H9 (cell line): Measurements from ENCODE around the gene TSPAN17. TPM values are rescaled to one million over a fixed set of nuclear protein-coding genes. Genes with fewer than 3 reads are reported as not detected.

ENCODE experiments used
- DNase-seq: peaks from one replicate; pipeline ENCODE4 v3.0.0-alpha.2; 2017
- H2AFZ ChIP-seq: one replicate; pipeline ENCODE4 v1.6.1; 2013; ENCODE audit warnings: mild to moderate bottlenecking, low read length, control low read depth, moderate library complexity
- H2AK5ac ChIP-seq: 2 replicates; pipeline ENCODE4 v1.6.1; 2013; ENCODE audit warnings: low read length, control low read depth, mixed read lengths; ENCODE audit not compliant: insufficient read length
- H2BK120ac ChIP-seq: one replicate; pipeline ENCODE4 v1.6.1; 2013; ENCODE audit warnings: low read depth, mild to moderate bottlenecking, low read length, control low read depth, inconsistent platforms; ENCODE audit not compliant: poor library complexity, severe bottlenecking
- H2BK12ac ChIP-seq: 2 replicates; pipeline ENCODE4 v1.6.1; 2013; ENCODE audit warnings: low read length, control low read depth, mixed read lengths, low read depth; ENCODE audit not compliant: insufficient read length
- H2BK15ac ChIP-seq: 2 replicates; pipeline ENCODE4 v1.6.1; 2013; ENCODE audit warnings: low read depth, low read length, control low read depth
- H2BK20ac ChIP-seq: one replicate; pipeline ENCODE4 v1.6.1; 2013; ENCODE audit warnings: low read depth, mild to moderate bottlenecking, low read length, control low read depth, inconsistent platforms; ENCODE audit not compliant: poor library complexity, severe bottlenecking
- H2BK5ac ChIP-seq: 2 replicates; pipeline ENCODE4 v1.6.1; 2013; ENCODE audit warnings: low read length, control low read depth, mixed read lengths; ENCODE audit not compliant: insufficient read length
- H3K14ac ChIP-seq: 2 replicates; pipeline ENCODE4 v1.6.1; 2013; ENCODE audit warnings: low read length, control low read depth; ENCODE audit not compliant: insufficient read depth
- H3K18ac ChIP-seq: 2 replicates; pipeline ENCODE4 v1.6.1; 2013; ENCODE audit warnings: low read depth, mild to moderate bottlenecking, mixed read lengths, low read length, control low read depth; ENCODE audit not compliant: insufficient read length
- H3K23ac ChIP-seq: 2 replicates; pipeline ENCODE4 v1.6.1; 2013; ENCODE audit warnings: low read length, control low read depth, mixed read lengths, low read depth; ENCODE audit not compliant: insufficient read length
- H3K23me2 ChIP-seq: 2 replicates; pipeline ENCODE4 v1.6.1; 2013; ENCODE audit warnings: low read depth, mild to moderate bottlenecking, mixed read lengths, low read length, control low read depth; ENCODE audit not compliant: insufficient read length, poor library complexity, severe bottlenecking
- H3K27ac ChIP-seq: 2 replicates; pipeline ENCODE4 v1.5.1; 2013; ENCODE audit warnings: low read length, control low read depth, mixed read lengths, low read depth; ENCODE audit not compliant: insufficient read length
- H3K27me3 ChIP-seq: 2 replicates; pipeline ENCODE4 v1.6.1; 2013; ENCODE audit warnings: low read length, control low read depth, inconsistent platforms; ENCODE audit not compliant: insufficient read depth
- H3K4ac ChIP-seq: 2 replicates; pipeline ENCODE4 v1.6.1; 2013; ENCODE audit warnings: low read depth, mild to moderate bottlenecking, control low read depth, inconsistent platforms, low read length, moderate library complexity
- H3K4me1 ChIP-seq: 2 replicates; pipeline ENCODE4 v1.6.1; 2013; ENCODE audit warnings: low read length, control low read depth, inconsistent platforms; ENCODE audit not compliant: insufficient read depth
- H3K4me2 ChIP-seq: 2 replicates; pipeline ENCODE4 v1.6.1; 2013; ENCODE audit warnings: low read length, control low read depth, mixed read lengths; ENCODE audit not compliant: insufficient read length, insufficient read depth
- H3K56ac ChIP-seq: 2 replicates; pipeline ENCODE4 v1.6.1; 2013; ENCODE audit warnings: low read depth, mild to moderate bottlenecking, mixed read lengths, low read length, control low read depth; ENCODE audit not compliant: insufficient read length
- H3K79me1 ChIP-seq: 2 replicates; pipeline ENCODE4 v1.6.1; 2013; ENCODE audit warnings: low read depth, mild to moderate bottlenecking, moderate library complexity, low read length, control low read depth, inconsistent platforms; ENCODE audit not compliant: insufficient read depth, poor library complexity, severe bottlenecking
- H3K79me2 ChIP-seq: 2 replicates; pipeline ENCODE4 v1.6.1; 2013; ENCODE audit warnings: low read length, control low read depth, inconsistent platforms; ENCODE audit not compliant: insufficient read depth
- H3K9ac ChIP-seq: 2 replicates; pipeline ENCODE4 v1.6.1; 2013; ENCODE audit warnings: low read length, control low read depth, mixed read lengths; ENCODE audit not compliant: insufficient read length; ENCODE audit errors: extremely low read depth
- H3K9me3 ChIP-seq: one replicate; pipeline ENCODE4 v1.6.1; 2013; ENCODE audit warnings: low read depth, low read length, inconsistent platforms; ENCODE audit not compliant: control insufficient read depth
- H3T11ph ChIP-seq: one replicate; pipeline ENCODE4 v1.6.1; 2013; ENCODE audit warnings: mild to moderate bottlenecking, low read length, control low read depth, inconsistent platforms
- H4K20me1 ChIP-seq: one replicate; pipeline ENCODE4 v1.6.1; 2013; ENCODE audit not compliant: control insufficient read depth, insufficient read length, insufficient read depth
- H4K5ac ChIP-seq: 2 replicates; pipeline ENCODE4 v1.6.1; 2013; ENCODE audit warnings: low read depth, mild to moderate bottlenecking, mixed read lengths, low read length, control low read depth; ENCODE audit not compliant: insufficient read length
- H4K8ac ChIP-seq: replicated peaks from 2 replicates; pipeline ENCODE4 v1.6.1; 2013; ENCODE audit warnings: low read length, control low read depth, mixed read lengths, low read depth; ENCODE audit not compliant: insufficient read length
- H4K91ac ChIP-seq: 2 replicates; pipeline ENCODE4 v1.6.1; 2013; ENCODE audit warnings: low read depth, mild to moderate bottlenecking, moderate library complexity, mixed read lengths, low read length, control low read depth; ENCODE audit not compliant: insufficient read length
- H3K27ac Mint-ChIP-seq, 3 experiments: 2 replicates in 2 of 3; 3 replicates in 1 of 3; pipeline ENCODE4 v1.8.0; 2020 to 2021; ENCODE audit warnings: mixed read lengths in 3 of 3, mild to moderate bottlenecking in 1 of 3, moderate library complexity in 1 of 3
- H3K27me3 Mint-ChIP-seq: 2 replicates; pipeline ENCODE4 v1.8.0; 2021; ENCODE audit warnings: low read depth, mild to moderate bottlenecking, moderate library complexity, mixed read lengths
- H3K36me3 Mint-ChIP-seq, 3 experiments: 2 replicates in 2 of 3; 3 replicates in 1 of 3; pipeline ENCODE4 v1.8.0; 2020 to 2021; ENCODE audit warnings: low read depth in 3 of 3, mixed read lengths in 3 of 3; ENCODE audit not compliant: insufficient read depth in 1 of 3
- H3K4me1 Mint-ChIP-seq, 2 experiments: 2 replicates each; pipeline ENCODE4 v1.8.0; 2020; ENCODE audit warnings: mixed read lengths in 2 of 2
- H3K4me3 Mint-ChIP-seq, 2 experiments: 2 replicates in 1 of 2; 3 replicates in 1 of 2; pipeline ENCODE4 v1.8.0; 2020 to 2021; ENCODE audit warnings: mild to moderate bottlenecking in 2 of 2, mixed read lengths in 2 of 2, moderate library complexity in 1 of 2
- H3K9me3 Mint-ChIP-seq, 2 experiments: 2 replicates in 1 of 2; 3 replicates in 1 of 2; pipeline ENCODE4 v1.8.0; 2020; ENCODE audit warnings: mild to moderate bottlenecking in 2 of 2, mixed read lengths in 2 of 2, moderate library complexity in 1 of 2
- WGBS: extraction: QIAGEN DNeasy Blood & Tissue Kit; methylation state at CpG from one replicate; pipeline ENCODE4 v1.1.7; 2013; ENCODE audit warnings: missing lambda C conversion rate, low lambda C conversion rate, mixed read lengths; ENCODE audit not compliant: insufficient read length; ENCODE audit errors: extremely low coverage; 5-methylcytosine and 5-hydroxymethylcytosine counted together
- total RNA-seq: library from RNA; stranded (reverse); gene quantifications from 2 replicates; pipeline ENCODE4 v1.2.1, GENCODE V29; 2021
- TF ChIP-seq, protein P1 (sequence below): fragments of 200-600 bp; sonication (generic); conservative IDR thresholded peaks from 3 replicates; pipeline ENCODE4 v1.8.0; 2021; ENCODE audit warnings: antibody characterized with exemption, mild to moderate bottlenecking

TSPAN17 gene
- total RNA-seq, 1 experiment from 2014 or later: 46.8 TPM

DNA sequence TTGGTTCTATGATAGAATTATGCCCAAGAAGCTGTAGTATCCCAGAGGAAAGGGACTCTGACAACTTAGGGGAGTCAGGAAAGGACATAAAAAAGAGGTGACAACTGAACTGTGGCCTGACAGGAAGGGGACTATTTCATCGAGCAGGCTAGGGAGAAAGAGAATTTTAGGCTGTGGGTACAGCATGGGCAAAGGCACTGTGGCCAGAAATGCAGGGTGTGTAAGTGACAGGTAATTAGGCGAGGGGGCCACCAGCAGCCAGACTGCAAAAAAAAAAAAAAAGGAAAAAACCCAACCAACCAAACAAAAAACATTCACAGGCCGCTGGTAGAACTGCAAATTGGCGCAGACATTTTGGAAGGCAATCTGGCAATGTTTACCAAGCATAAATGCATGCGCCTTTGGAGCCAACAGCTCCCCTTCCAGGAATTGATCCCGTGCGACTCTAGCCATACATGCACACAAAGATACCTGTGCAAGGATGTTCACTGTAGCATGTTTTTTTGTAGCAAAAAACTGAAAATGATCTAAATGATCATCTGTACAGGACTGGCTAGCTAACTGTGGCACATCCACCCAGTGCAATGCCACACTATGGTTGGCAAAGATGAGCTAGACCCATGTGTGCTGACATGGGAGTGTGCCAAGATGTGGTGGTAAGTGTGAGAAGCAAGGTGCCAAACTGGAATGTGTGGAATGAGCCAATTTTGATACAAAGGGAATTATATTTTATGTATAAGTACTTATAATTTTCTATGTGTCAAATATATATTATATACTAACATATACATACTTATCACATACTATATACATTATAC lies 15.7 kb upstream of the TSPAN17 start:
- no peaks in the 10 kb centered on the region for H3K79me2 ChIP-seq
- H3K9me3 Mint-ChIP-seq: peaks cover 0 to 7% of the 10 kb centered on the region in 2 experiments; a peak in 2 of 5 replicates

More for the DNA sequence above, 15.7 kb upstream of the TSPAN17 start:
- Mint-ChIP-seq H3K4me1 (peaks cover 31 to 43% of the 10 kb centered on the region in 2 experiments), H3K27ac (no peak overlapping the region), H3K27me3 (peaks cover 78% of the 10 kb centered on the region), H3K36me3 (peaks cover 0 to 6% (median 0%) of the 10 kb centered on the region in 3 experiments; a peak in 2 of 7 replicates), H3K4me3 (no peak overlapping the region; a peak in 1 of 5 replicates)
- no peak overlapping the region for H4K91ac ChIP-seq
- H2BK15ac ChIP-seq: no peak overlapping the region
- no peak for DNase-seq
- H3K9me3 ChIP-seq: no peaks in the 10 kb centered on the region
- H3K4me2 ChIP-seq: peak overlapping the region; percentile 93
- no peaks in the 10 kb centered on the region for H3K79me1 ChIP-seq
- no peak overlapping the region for H2BK5ac ChIP-seq
- H3K23ac ChIP-seq: no peak overlapping the region
- H2AK5ac ChIP-seq: no peak overlapping the region
- WGBS: no CpG with 5 or more reads among the region's 7 CpGs
- no peak overlapping the region for H3K27ac ChIP-seq
- no peak overlapping the region for H3K18ac ChIP-seq
- H4K8ac ChIP-seq: no peak overlapping the region
- H3K14ac ChIP-seq: no peak overlapping the region
- peaks cover 8% of the 10 kb centered on the region for H3K23me2 ChIP-seq
- no peak overlapping the region for H3K9ac ChIP-seq
- no peak overlapping the region for H4K5ac ChIP-seq
- no peak overlapping the region for H3K4ac ChIP-seq
- TF ChIP-seq, protein P1, sequence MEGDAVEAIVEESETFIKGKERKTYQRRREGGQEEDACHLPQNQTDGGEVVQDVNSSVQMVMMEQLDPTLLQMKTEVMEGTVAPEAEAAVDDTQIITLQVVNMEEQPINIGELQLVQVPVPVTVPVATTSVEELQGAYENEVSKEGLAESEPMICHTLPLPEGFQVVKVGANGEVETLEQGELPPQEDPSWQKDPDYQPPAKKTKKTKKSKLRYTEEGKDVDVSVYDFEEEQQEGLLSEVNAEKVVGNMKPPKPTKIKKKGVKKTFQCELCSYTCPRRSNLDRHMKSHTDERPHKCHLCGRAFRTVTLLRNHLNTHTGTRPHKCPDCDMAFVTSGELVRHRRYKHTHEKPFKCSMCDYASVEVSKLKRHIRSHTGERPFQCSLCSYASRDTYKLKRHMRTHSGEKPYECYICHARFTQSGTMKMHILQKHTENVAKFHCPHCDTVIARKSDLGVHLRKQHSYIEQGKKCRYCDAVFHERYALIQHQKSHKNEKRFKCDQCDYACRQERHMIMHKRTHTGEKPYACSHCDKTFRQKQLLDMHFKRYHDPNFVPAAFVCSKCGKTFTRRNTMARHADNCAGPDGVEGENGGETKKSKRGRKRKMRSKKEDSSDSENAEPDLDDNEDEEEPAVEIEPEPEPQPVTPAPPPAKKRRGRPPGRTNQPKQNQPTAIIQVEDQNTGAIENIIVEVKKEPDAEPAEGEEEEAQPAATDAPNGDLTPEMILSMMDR: no peak
- no peak overlapping the region for H3K56ac ChIP-seq
- H4K20me1 ChIP-seq: no peaks in the 10 kb centered on the region
- no peak overlapping the region for H3T11ph ChIP-seq
- no peak overlapping the region for H2BK120ac ChIP-seq
- H3K27me3 ChIP-seq: peaks cover 6% of the 10 kb centered on the region; the same call in 1 of the 2 replicates
- H3K4me1 ChIP-seq: no peaks in the 10 kb centered on the region
- no peak overlapping the region for H2AFZ ChIP-seq
- H2BK12ac ChIP-seq: no peak overlapping the region
- no peak overlapping the region for H2BK20ac ChIP-seq
